NCI-H128 (cell line): Measurements from ENCODE around the gene UPF1.
"Not testable (repeated sequence)": the region's sequence is repeated elsewhere in the genome, so short reads cannot be mapped to it uniquely, and the experiment has no call there.

ENCODE experiments used
- DNase-seq: peaks from one replicate; lab custom pipeline; 2025; ENCODE audit not compliant: unreplicated experiment; lab: John Stamatoyannopoulos, UW

UPF1 gene

GRCh38 chr19:18798384-18799352, 33.1 kb upstream of the UPF1 start:
- no peak for DNase-seq

- DNase-seq = no peak
Measured at GRCh38 chr19:18799389-18799970, 32.3 kb upstream of the UPF1 start.

GRCh38 chr19:18800079-18800478, 31.7 kb upstream of the UPF1 start:
- no peak for DNase-seq

- DNase-seq = no peak
Measured at GRCh38 chr19:18800636-18801035, 31.1 kb upstream of the UPF1 start.

- no peak for DNase-seq
Measured at GRCh38 chr19:18802354-18802753, 29.4 kb upstream of the UPF1 start.

GRCh38 chr19:18803550-18804138, 28.1 kb upstream of the UPF1 start:
- DNase-seq = no peak

GRCh38 chr19:18804139-18804601, 27.6 kb upstream of the UPF1 start:
- no peak for DNase-seq

- no peak for DNase-seq
Measured at GRCh38 chr19:18804643-18805042, 27.1 kb upstream of the UPF1 start.

- DNase-seq = no peak
Measured at GRCh38 chr19:18807861-18808331, 23.9 kb upstream of the UPF1 start.

GRCh38 chr19:18809149-18809868, 22.4 kb upstream of the UPF1 start:
- DNase-seq = no peak

GRCh38 chr19:18811638-18812037, 20.1 kb upstream of the UPF1 start:
- DNase-seq = not testable (repeated sequence)

- DNase-seq = no peak
Measured at GRCh38 chr19:18814063-18814462, 17.7 kb upstream of the UPF1 start.

GRCh38 chr19:18815673-18816072, 16.1 kb upstream of the UPF1 start:
- DNase-seq = no peak

GRCh38 chr19:18816645-18817044, 15.1 kb upstream of the UPF1 start:
- DNase-seq = not testable (repeated sequence)

GRCh38 chr19:18817574-18817973, 14.2 kb upstream of the UPF1 start:
- no peak for DNase-seq

- DNase-seq = no peak
Measured at GRCh38 chr19:18828786-18829185, 3.0 kb upstream of the UPF1 start.

GRCh38 chr19:18830488-18830887, 1.3 kb upstream of the UPF1 start:
- no peak for DNase-seq

- no peak for DNase-seq
Measured at GRCh38 chr19:18832306-18833140, 764 bp downstream of the UPF1 start.

- no peak for DNase-seq
Measured at GRCh38 chr19:18833141-18833476, 1.4 kb downstream of the UPF1 start.
